ENCODE measurements around the gene MRPL10. TPM values are rescaled to one million over a fixed set of nuclear protein-coding genes. Genes with fewer than 3 reads are reported as not detected.

MRPL10 gene
- total and polyA plus RNA-seq, 2 experiments from 2014 or later = 70.0 to 87.1 TPM

GRCh38 chr17:47866941-47867340 is 35.6 kb upstream of the MRPL10 start:
- no peaks in the 10 kb centered on the region for H3K9me3 ChIP-seq (ENCODE audit: low read depth)
- no peaks in the 10 kb centered on the region for H3K36me3 ChIP-seq
- peak overlapping the region; percentile 66 for H3K27ac ChIP-seq
- no peak overlapping the region for H3K4me3 ChIP-seq
- TF ChIP-seq CTCF (IDR thresholded peaks at IDR 0.05; ENCODE audit: low read depth, low read length) = no peak
- H3K4me1 ChIP-seq (ENCODE audit: low read depth) = peaks cover 32% of the 10 kb centered on the region
- H3K27me3 ChIP-seq = no peaks in the 10 kb centered on the region
- DNase-seq (ENCODE audit: low read depth in 1 of 2, low spot score in 1 of 2) = peak; percentile 77

GRCh38 chr17:47864791-47865216 is 33.5 kb upstream of the MRPL10 start:
- Histone ChIP-seq H3K9me3 (ENCODE audit: low read depth) (no peaks in the 10 kb centered on the region), H3K36me3 (no peaks in the 10 kb centered on the region), H3K27ac (no peak overlapping the region), H3K4me3 (no peak overlapping the region), H3K27me3 (no peaks in the 10 kb centered on the region), H3K4me1 (ENCODE audit: low read depth) (peaks cover 22% of the 10 kb centered on the region)
- DNase-seq (ENCODE audit: low read depth in 1 of 2, low spot score in 1 of 2) = no peak
- no peak for TF ChIP-seq CTCF (IDR thresholded peaks at IDR 0.05; ENCODE audit: low read depth, low read length)

GRCh38 chr17:47862621-47863440 is 31.5 kb upstream of the MRPL10 start:
- Histone ChIP-seq H3K27me3 (no peaks in the 10 kb centered on the region), H3K36me3 (no peaks in the 10 kb centered on the region), H3K4me1 (ENCODE audit: low read depth) (peaks cover 15% of the 10 kb centered on the region), H3K9me3 (ENCODE audit: low read depth) (no peaks in the 10 kb centered on the region), H3K4me3 (no peak overlapping the region), H3K27ac (no peak overlapping the region)
- TF ChIP-seq CTCF (IDR thresholded peaks at IDR 0.05; ENCODE audit: low read depth, low read length) = no peak
- DNase-seq (ENCODE audit: low read depth in 1 of 2, low spot score in 1 of 2) = peak in 1 of 2 donors; percentile 57

- no peaks in the 10 kb centered on the region for H3K27me3 ChIP-seq
- no peak for TF ChIP-seq CTCF (IDR thresholded peaks at IDR 0.05; ENCODE audit: low read depth, low read length)
- H3K4me1 ChIP-seq (ENCODE audit: low read depth) = no peaks in the 10 kb centered on the region
- no peak for DNase-seq (ENCODE audit: low read depth in 1 of 2, low spot score in 1 of 2)
- H3K9me3 ChIP-seq (ENCODE audit: low read depth) = no peaks in the 10 kb centered on the region
- H3K27ac ChIP-seq = no peak overlapping the region
- no peaks in the 10 kb centered on the region for H3K36me3 ChIP-seq
- no peak overlapping the region for H3K4me3 ChIP-seq
These were observed 29.0 kb upstream of the MRPL10 start for GRCh38 chr17:47860386-47860785.

- peaks cover 14% of the 10 kb centered on the region for H3K27me3 ChIP-seq
- H3K4me3 ChIP-seq = no peak overlapping the region
- no peak overlapping the region for H3K27ac ChIP-seq
- no peaks in the 10 kb centered on the region for H3K36me3 ChIP-seq
- H3K9me3 ChIP-seq (ENCODE audit: low read depth) = no peaks in the 10 kb centered on the region
- H3K4me1 ChIP-seq (ENCODE audit: low read depth) = no peaks in the 10 kb centered on the region
- no peak for TF ChIP-seq CTCF (IDR thresholded peaks at IDR 0.05; ENCODE audit: low read depth, low read length)
- DNase-seq (ENCODE audit: low read depth in 1 of 2, low spot score in 1 of 2) = no peak
These were observed 26.5 kb upstream of the MRPL10 start for GRCh38 chr17:47857551-47858455.

Measured in cardiac muscle cell (in vitro differentiated cells and primary cell).